ENCODE results near the gene CTIF.
A peak's percentile ranks its signal among the peaks of the same experiment; 100 is the strongest.

The CTIF gene

DNA sequence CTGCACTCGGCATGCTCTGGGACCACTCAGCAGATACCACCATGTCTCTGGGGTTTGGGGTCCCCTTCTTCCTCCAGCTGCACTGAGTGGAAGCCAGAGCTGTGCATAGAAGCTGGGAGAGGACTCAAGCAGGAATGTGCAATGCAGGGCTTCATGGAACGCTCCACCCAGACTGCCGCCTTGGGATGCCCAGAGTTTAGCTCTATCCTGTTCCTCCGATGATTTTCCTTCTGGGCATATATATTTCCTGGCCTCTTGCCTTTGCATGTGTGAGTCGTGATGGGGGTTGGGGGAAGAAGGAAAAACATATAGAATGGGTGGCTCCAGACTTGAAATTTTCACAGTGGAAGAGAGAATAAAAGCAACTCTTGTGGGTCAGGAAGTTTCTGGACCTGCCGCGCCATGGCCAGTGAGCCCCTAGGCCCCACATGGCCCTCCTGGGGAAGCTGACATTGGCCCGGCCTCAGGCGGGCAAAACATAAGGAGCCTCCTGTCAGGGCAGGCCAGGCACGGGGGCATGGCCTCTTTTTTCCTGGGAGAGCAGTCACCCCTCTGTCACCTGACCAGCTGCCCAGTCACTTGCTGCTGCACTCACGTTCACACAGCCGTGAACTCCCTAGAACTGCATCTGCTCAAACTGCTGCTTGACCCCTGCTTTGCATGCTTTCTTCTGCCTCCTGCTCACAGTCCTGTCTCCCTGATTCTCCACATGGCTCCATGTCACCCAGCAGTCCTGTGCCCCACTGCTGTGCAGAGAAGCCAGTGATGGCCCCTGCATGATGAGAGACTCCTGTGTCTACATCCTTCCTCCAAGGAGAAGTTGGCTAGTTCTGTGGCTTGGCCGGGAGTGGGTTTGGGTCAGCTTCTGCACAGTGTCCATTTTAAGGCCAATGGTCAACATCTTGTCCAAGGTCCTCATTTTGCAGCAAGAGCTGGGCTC is 197.8 kb downstream of the CTIF start:
- DNase-seq = no peak

DNA sequence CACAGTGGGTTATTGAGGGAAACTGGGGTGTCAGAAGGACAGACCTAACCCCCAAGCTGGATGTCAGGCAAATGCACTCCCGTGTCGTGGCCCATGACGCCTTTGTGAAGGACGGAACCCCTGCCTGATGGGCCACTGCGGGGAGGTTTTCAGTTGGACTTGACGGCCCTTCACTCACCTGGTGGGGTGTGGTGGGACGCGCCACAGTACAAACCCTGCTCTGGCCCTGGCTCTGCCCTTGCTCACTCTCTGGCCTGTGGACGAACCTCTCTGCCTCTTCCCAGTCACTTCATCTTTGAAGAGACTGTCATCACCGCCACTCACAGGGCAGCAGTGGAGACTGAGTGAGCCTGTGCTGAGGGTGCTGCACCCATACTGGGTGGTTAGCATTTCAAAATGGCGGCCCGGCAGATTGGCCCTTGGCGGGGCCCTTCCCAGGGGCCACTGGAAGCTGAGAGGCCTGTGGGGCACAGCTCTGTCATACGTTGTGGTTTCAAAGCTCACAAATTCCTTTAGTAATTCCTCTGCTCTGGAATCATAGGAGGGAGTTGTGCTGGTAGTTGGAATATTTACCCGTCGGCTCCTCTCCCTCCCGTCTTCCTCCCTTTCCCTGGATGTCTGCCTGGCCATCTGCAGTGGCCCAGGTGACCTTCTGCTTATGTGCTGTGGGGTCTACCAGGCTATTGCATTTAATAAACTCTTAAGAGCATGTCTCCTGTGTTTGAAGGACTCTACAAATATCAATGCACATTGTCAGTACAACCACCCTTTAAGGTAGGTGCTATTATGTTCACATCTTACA is 200.6 kb downstream of the CTIF start:
- DNase-seq = no peak

DNA sequence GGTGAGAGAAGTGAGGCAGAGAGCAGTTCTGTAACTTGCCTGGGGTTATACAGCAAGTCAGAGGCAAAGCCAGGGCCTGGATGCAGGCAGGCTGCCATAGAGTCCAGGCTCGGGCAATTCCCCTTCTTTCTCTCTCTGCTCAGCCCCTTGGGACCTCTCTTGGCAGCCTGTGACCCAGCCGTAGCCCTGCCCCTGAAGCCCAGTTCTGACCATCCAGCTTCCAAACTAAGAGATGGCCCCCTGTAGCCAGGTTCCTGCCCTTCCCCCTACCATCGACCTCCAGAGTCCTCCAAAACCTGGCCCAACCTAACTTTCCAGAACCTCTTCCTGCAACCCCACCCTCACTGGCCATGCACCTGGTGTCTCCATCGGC is 201.2 kb downstream of the CTIF start:
- DNase-seq = no peak

DNA sequence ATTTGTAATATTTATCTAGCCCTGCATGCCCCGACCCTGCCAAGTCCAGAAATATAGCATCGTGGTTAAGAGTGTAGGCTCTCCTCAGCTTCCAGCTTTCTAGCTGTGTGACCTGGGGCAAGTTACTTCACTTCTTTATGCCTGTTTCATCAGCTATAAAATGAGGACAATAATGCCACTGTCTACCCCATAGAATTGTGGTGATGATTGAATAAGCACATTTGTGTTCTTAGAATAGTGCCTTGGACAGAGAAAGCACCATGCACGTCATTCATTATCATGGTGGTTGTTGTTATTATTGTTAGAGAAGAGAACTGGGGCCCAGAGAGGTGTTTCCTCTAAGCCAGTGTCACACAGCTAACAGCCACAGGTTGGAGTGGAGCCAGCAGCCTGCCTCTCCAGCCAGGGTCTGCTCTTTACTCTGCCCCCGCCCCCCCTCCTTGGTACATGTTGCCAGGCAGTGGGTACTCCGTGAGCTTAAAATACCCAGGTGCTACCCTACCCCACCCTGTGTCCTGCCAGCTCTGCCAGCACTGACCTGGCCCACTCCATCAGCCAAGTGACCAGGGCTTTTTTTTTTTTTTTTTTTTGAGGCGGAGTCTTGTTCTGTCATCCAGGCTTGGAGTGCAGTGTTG is 202.1 kb downstream of the CTIF start:
- DNase-seq = no peak

DNA sequence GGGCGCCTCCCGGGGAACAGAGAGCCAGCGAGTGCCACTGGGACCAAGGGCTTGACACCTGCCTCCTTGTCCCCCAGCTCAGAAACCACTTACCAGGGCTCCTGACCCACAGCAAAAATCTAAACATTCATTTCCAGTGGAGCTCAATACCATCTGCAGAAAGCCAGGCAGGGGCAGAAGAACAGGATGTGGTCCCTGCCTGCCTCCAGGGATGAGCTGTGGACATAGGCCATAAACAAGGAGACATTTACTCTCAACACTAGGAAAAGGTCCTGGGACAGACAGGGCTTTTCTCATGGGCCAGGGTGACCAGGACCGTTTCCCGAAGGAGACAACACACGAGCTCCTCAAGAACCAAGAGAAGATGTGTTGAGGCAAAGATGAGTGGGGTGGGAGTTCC is 203.0 kb downstream of the CTIF start:
- DNase-seq = no peak

DNA sequence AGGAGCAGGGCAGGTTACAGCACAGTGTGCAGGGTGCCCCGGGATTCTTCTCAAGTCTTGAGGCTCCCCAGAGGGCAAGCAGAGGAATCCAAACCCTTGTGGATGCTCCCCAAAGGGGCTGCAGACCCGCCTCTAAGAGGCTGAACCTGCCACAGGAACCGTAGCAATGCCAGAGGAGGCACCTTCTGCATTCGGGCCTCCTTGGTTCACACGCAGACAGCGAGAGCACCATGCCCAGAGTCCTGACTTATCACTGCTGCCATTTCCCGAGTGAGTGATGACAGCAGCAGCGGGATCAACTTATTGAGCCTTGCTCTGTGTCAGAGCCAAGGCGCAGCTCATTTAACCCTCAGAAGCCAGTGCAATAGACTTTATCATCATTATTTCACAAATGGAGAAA is 203.5 kb downstream of the CTIF start:
- no peak for DNase-seq

DNA sequence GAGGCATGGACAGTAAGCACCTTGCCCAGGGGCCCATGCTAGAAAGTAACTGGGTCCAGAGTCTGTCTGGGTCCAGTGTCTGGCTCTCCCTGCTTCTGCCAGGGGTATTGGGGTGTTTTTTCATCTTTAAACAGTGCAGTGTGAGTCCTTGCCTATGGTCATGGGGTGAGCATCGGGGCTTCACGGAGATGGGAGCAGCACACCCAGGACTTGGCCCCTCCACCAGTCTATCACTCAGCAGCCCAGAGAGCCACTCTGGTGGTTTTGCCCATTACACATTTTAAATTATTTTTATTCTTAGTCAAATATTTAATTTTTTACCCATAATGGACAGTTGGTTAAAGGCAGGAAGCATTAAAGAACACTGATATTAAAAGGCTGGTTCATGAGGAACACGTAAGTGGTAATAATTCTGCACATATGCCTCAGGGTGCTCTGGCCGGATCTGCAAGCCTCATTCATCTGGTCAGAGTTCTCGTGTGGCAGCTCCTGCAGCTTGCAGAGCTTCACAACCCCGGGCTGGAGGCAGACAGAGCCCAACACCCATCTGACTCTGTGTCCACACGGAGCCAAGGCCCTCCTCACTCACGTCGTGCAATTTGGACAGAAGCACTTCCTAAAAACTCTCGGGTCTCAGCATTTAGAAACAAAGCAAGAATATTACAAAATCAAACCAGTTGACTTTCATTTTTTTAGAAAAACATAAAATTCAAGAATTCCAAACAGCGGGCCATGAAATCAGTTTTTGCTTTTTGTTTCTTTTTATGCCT is 204.1 kb downstream of the CTIF start:
- peak in 1 of 2 donors; percentile 29 for DNase-seq

DNA sequence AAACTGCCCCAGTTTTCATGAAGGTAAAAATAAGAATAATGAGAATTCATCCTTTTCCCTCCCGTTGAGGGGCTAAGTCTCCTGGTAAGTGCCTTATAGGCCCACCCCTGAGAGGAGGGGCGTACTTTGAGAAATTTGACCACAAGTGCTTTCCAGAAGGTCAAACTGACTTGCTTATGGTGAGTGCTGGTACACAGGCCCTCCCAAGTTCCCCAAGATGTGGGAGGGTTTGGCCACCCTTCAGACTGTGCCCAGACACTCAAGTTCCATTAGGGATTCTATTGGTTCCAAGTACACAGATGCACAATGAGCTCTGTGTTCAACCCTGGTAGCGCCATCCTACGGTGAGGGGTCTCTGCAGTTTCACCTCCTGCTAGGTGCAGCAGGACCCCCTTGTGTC is 205.1 kb downstream of the CTIF start:
- DNase-seq = no peak

DNA sequence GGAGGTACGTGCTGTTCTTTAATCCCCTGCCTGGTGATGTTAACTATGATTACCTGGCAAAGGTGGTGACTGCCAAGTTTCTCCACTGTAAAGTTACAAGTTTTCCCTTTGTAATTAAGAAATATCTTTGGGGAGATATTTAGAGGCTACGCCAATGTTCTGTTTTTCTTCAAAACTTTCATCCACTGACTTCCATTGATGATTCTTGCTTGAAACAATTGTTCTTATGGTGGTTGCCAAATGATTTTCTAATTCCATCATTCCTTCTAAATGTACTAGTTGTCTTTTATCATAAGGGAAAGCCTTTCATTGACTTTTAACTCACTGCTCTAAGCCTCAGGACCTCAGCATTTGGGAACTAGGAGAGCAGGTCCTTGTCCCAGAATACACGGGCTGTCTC is 206.5 kb downstream of the CTIF start:
- DNase-seq = no peak

DNA sequence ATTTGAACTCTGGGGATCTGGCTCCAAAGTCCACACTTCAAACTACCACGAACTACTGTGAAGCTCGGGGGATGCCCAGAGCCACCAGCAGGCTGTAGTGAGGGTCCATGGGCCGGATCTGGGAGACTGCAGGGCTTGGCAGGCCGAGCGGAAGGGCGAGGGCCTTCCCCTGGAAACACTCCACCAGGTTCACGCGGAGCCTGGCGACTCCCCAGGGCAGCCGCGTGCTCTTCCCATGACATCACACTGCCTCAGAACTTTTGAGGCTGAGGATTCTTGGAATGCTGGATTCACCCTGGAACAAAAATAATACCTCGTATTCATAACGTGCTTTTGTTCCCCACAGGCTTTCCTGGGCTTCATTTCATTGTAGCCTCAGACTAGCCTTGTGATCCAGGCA is 210.9 kb downstream of the CTIF start:
- DNase-seq = no peak

DNA sequence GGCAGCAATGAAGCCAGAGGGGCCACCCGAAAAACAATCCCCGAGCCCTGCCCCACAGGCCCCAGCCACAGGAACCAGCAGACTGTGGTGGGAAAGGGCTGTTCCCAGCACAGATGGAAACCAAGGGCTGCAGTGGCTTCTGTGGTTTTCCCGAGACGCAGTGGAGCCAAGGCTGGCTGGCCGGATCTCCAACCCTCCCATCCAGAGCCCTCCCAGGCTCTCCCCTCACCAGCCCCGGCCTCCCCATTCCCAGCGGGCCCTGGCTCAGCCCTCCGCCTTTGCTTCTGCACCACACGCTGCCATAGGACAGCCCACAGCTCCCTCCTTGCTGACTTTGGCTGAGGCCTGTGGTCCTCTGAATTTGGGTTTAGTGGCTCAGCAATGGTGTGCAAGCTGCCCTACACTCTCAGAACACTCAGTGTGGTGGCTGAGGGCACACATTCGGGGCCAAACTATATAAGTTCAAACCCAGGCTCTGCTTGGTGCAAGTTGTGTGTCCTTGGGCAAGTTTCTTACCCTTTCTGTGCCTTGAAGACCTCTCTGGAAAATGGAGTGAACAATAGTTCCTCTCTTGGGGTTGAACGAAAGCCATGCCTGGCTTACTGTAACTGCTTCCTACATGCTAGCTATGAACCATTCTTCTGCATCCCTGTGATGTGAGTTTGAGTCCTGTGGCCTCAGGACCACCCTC is 211.8 kb downstream of the CTIF start:
- no peak for DNase-seq

DNA sequence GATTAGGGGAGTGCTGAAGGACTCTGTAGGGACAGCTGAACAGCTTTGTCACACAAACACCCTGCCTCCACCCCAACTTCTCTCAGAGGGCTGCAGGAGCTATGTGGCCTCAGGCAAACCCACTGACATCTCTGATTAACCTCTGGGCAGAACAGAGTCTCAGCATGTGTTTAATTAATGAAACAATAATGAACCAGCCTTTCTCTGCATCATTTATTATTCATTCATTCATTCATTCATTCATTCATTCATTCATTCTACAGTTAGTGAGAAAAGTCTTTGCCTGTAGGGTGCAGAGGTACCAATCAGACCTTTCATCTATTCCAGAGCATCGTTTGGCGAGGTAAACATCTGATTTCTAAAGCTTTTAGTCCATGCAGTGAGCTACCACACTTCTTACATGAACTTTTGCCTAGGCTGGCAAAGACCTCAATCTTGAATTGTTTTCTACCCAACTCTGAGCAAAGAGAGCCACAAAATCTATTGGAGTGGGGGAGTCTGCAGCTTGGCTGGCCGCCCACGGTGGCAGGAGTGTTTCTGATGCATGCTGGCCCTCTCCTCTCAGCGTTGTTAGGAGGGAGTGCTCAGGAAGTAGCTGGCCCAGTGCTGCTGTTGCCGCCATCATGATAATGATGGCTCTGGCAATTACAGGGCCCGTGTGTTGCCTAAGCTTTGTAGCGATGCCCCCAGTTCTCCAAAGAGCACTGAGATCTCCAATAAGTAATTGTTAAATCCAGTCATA is 213.1 kb downstream of the CTIF start:
- DNase-seq = no peak

DNA sequence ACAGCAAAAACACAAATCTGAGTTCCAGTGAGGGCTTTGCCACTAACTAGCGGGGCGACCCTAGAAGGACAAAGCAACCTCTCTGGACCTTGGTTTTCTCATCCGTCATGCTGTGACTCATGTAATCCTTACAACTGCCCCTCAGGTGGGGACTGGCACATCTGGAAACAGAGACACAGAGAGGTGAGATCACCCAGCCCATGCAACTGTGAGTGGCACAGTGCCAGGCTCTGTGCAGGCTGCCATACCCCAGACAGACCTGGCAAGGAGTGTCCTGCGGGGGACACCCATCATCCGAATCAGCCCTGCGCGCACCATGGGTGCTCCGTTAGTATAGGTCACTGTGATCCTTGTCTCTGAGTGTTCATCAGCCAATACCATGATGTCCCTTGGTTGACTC is 213.6 kb downstream of the CTIF start:
- no peak for DNase-seq

DNA sequence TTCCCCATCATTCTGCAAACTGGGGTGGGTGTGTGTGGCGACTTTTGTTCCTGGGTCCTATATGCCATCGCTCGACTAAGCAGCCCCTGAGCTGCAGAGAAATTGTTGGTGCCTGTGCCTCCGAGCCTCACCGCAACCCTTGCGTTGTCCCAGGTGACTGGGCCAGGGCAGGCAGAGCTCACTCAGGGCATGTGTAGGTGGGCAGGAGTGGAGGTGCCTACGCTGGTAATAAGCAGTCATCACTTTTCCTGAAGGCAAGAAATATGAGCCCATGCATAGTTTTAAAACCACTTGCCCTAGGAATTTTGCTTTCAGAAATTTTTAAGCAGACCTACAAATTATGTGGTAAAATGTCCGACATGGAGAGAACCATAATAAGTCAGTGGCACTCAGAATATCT is 214.1 kb downstream of the CTIF start:
- DNase-seq = no peak

DNA sequence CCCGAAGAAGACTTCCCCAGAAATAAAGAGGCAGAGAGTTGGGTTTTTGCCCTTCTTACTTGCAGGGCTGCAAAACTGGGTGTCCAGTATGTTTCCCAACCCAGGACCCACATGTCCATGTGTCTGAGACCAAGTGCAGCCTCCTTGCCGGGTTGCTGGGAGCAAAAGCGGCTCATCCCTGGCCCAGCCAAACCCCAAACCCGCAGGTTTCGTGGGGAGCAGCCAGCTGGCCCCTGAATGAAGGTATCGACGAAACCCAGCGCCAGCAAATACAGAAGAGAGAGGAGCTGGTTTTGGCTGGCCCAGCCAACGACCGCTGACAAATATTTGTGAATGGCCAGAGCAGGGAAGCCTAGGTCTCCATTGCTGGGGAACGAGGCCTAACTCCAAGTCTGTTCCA is 214.9 kb downstream of the CTIF start:
- DNase-seq = no peak

DNA sequence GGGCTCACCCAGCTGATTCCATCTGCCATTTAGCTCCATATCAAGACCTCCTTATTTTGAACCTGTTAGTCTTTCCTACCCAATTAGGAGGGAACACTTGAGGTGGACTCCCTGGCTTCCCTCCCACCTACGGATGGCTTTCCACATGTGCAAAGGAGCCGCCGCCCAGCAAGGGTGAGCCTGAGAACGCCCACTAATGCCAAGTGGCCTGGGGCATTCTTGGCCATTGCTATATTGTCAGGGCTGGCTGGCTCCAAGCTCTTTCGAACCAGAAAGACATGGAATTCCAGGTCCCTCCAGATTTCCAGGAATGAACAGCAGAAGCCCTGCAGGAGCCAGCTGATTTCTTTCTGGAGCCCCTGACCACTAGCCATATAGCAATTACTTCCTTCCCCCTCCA is 215.7 kb downstream of the CTIF start:
- no peak for DNase-seq

DNA sequence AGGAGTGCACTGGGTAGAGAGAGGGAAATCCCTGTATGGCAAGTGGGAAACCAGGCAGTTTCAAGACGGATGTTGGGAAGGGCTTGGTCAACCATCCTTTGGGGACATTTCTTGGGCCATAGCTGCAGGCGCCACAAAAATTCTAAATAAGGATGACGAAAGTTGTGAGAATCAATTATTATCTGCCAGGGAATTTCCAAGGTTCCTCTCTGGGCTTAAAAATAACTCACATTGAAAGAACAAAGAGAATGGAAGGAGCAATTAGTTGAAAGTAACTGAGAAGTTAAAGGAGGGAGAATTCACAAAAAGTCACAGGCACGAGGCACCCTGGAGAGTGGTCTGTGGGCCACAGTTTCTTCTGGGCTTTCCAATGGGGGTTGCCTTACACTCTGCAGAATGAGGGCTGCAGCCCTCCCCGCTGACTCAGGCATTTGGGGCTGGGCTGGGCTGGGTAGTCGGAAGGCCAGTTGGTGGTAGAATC is 216.2 kb downstream of the CTIF start:
- no peak for DNase-seq

DNA sequence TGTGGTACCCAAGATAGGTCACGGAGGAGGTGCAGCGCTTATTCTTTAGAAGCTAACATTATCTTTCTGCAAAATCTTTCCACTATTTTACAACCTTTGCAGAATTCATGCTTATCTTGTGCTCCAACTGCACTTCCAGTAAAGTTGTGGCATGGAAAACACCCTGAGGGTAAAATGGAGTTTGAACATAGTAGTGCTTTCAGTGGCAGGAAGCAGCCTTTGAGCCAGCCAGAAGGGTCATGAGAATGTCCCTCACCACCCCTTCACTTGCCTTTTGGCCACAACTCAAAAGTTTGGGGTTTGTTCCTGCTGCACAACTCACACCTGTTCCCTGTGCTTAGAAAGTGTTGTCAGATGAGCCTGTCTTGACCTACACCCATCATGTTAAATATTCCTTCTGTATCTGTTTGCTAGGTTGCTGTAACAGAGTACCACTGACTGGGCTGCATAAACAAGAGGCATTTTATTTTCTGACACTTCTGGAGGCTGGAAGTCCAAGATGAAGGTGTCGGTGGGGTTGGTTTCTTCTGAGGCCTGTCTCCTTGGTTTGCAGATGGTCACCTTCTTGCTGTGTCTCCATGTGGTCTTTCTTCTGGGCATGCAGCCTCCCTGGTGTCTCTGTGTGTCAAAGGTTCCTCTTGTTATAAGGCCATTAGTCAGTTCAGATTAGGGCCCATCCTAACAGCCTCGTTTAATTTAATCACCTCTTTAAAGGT is 217.8 kb downstream of the CTIF start:
- no peak for DNase-seq

DNA sequence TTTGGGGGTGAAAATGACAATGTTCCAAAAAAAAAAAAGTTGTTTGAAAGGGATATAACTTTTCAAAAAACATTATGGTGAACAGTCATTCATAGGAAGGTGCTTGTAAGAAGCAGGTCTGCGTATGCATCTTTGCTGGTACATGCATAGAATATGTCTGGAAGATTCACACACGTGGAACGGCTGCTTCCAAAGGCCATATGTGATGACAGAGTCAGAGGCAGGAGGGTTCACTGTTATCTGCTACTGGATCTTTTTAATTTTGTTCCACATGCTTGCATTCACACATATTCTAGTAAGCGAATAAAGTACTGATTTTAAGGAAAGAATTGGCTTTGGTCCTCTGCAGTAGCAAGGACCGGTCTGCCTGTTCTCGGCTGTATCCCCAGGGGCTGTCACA is 218.5 kb downstream of the CTIF start:
- no peak for DNase-seq

DNA sequence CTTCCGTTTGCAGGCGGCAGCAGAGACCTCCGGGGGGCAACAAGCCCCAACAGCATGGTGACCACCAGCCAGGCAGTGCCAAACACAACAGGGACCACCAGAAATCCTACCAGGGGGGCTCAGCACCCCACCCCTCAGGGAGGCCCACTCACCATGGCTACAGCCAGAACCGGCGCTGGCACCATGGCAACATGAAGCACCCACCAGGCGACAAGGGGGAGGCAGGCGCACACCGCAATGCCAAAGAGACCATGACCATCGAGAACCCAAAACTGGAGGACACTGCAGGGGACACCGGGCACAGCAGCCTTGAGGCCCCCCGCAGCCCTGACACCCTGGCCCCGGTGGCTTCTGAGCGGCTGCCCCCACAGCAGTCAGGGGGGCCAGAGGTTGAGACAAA is 219.1 kb downstream of the CTIF start:
- no peak for DNase-seq

DNA sequence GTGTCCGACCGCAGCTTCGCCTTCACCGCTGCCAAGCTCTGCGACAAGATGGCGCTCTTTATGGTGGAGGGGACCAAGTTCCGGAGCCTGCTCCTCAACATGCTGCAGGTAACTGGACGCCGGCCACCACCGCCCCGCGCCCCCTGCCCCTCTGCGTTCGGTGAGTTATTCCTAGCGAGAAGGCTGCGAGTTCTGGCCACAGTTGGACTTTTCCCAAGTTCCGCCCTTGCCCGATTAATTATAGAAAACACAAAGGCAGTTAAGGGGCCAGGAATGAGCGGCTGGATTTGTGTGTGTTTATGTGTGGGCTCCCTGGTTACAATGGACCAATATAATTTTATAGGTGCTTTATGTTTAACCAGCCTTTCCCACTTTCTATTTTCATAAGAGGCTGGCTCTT is 222.8 kb downstream of the CTIF start:
- no peak for DNase-seq

All from CD4-positive, alpha-beta T cell treated with Interleukin-1 beta for 1 hour (primary cell).